Fibroblast of the aortic adventitia (primary cell): ENCODE data around the gene CLEC18B. TPM values are rescaled to one million over a fixed set of nuclear protein-coding genes. Genes with fewer than 3 reads are reported as not detected.
A peak's percentile ranks its signal among the peaks of the same experiment; 100 is the strongest.
"Not testable (repeated sequence)": the region's sequence is repeated elsewhere in the genome, so short reads cannot be mapped to it uniquely, and the experiment has no call there.

Experiments used
- DNase-seq: peaks from one replicate; pipeline ENCODE4 v3.0.0-alpha.2; 2010; ENCODE audit warnings: low read depth
- H3K4me3 ChIP-seq: 2 replicates; pipeline ENCODE4 v1.5.1; 2011; ENCODE audit warnings: low read depth, mild to moderate bottlenecking, control low read depth, low read length, moderate library complexity
- total RNA-seq: library from RNA; depleted of rRNA; stranded (reverse); fragments of >200 nt; gene quantifications from 2 replicates; pipeline ENCODE4 v1.2.3, GENCODE V29; 2012; ENCODE audit warnings: low replicate concordance
- TF ChIP-seq, protein P1 (sequence below): IDR thresholded peaks from 2 replicates; pipeline ENCODE4 v1.5.1; 2011; ENCODE audit warnings: mild to moderate bottlenecking, low read length, control low read depth, inconsistent platforms; ENCODE audit not compliant: insufficient read depth

Gene CLEC18B
- total RNA-seq, result not detected in 2 replicates

DNA sequence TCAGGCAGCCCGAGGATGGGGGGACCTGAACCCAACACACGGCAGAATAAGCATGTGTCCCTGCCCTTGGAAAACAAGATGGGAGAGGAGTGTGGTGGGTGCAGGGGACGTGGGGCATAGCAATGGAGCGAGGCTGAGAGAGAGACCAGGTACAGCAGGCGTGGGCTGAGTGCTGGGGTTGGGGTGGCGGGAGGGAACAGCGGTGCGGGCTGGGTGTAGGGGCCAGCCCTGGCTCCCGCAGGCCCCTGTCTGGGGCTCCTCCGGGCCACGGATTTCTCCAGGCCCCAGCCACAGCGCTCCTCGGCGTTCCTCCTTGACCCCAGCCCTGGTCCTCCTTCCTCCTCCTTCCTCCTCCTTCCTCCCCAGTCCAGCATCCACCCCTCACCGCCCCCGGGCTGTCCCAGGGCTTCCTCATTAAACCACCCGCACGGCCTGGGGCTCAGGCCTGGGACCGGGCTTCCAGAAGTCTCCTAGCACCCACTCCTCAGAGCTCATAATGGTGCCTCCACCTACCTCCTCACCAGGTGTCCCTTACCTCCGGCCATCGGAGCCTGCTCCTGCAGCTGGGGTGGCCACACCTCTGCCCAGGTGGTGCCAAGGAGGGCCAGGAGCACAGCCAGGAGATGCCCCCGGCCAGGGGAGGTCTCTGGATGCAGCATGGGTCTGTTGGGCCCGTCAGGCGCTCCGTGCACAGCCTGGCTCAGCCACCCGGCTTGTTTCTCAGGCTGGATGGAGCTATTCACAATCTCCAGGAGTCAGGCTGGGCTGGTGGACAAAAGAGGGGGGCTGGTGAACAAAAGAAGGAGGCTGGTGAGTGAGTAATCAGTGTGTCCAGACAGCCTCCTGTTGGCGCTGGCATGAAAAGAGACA lies at the start of gene CLEC18B:
CLEC18B (minus strand) TSS at position 867 of the 870 bp plus-strand sequence; CDS start at position 659, 208 bp downstream.
- not testable (repeated sequence) for H3K4me3 ChIP-seq, DNase-seq

DNA sequence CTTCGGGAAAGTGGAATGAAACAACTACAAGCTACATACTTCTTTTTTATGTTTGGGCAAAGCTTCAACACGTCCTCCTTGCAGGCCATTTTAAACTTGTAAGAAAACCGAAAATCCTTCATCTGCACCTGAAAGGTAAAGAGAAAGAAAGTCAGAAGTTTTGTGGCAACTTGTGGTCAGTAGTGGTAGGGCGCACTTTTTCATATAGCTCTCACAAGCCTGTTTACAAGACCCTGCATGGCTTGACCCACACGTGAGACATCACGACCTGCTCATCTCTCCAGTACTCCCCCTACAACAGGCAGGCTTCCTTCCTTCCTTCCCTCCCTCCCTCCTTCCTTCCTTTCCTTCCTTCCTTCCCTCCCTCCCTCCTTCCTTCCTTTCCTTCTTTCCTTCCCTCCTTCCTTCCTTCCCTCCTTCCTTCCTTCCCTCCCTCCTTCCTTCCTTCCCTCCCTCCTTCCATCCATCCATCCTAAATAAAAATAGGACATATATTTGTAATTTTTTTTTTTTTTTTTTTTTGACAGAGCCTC lies 48.7 kb upstream of the CLEC18B start:
- H3K4me3 ChIP-seq, result no peak overlapping the region
- TF ChIP-seq, protein P1, sequence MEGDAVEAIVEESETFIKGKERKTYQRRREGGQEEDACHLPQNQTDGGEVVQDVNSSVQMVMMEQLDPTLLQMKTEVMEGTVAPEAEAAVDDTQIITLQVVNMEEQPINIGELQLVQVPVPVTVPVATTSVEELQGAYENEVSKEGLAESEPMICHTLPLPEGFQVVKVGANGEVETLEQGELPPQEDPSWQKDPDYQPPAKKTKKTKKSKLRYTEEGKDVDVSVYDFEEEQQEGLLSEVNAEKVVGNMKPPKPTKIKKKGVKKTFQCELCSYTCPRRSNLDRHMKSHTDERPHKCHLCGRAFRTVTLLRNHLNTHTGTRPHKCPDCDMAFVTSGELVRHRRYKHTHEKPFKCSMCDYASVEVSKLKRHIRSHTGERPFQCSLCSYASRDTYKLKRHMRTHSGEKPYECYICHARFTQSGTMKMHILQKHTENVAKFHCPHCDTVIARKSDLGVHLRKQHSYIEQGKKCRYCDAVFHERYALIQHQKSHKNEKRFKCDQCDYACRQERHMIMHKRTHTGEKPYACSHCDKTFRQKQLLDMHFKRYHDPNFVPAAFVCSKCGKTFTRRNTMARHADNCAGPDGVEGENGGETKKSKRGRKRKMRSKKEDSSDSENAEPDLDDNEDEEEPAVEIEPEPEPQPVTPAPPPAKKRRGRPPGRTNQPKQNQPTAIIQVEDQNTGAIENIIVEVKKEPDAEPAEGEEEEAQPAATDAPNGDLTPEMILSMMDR, result no peak
- DNase-seq, result no peak

DNA sequence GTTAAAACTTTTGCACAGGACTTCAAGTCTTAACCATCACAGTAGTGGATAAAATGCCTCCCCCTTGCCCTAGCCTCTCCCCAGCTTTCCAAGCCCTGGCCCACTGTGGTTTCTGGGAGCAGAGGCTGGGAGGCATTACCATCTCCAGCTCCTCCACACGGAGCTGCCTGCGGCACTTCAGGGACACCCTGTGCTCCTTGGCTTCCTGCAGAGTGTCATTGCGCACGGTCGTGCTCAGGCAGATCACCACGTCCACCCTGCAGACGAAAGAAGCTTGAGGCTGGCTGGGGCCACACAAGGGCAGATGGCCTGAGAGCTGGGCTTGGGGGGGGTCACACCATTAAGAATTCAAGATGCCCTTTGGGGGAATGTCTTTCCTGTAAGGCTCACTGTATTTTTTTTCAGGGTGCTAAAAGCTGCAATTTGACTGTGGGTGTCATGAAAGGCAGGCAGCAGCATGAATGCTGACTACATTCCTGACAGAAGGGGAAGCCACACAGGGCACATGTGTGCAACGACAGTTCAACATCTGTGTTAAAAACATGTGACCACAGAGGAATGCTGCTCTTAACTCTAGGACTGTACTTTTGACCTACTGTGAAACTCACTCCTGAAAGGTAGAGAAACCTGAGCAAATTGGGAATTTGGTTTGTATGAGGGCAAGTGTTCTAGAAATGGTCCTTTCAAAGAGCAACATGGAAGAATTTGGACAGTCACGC lies 47.7 kb upstream of the CLEC18B start:
- DNase-seq, result no peak
- no peak overlapping the region for H3K4me3 ChIP-seq
- TF ChIP-seq, protein P1, result no peak

DNA sequence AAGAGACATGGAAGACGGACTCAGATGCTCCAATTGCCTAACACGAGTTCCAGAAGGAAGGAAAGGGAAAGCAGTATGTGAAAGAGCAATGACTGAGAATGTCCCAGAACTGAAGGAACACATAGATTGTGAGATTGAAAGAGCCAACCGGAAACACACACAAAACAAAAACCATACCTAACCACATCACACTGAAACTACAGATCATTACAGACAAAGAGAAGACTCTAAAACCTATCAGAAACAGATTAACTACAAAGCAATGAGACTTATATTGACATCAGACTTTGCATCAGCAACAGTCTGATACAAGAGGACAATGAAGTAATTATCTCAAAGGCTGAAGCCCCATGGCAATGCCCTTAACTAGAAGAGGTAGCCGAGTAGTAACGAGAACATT lies 45.6 kb upstream of the CLEC18B start:
- no peak overlapping the region for H3K4me3 ChIP-seq
- TF ChIP-seq, protein P1, result no peak
- no peak for DNase-seq

DNA sequence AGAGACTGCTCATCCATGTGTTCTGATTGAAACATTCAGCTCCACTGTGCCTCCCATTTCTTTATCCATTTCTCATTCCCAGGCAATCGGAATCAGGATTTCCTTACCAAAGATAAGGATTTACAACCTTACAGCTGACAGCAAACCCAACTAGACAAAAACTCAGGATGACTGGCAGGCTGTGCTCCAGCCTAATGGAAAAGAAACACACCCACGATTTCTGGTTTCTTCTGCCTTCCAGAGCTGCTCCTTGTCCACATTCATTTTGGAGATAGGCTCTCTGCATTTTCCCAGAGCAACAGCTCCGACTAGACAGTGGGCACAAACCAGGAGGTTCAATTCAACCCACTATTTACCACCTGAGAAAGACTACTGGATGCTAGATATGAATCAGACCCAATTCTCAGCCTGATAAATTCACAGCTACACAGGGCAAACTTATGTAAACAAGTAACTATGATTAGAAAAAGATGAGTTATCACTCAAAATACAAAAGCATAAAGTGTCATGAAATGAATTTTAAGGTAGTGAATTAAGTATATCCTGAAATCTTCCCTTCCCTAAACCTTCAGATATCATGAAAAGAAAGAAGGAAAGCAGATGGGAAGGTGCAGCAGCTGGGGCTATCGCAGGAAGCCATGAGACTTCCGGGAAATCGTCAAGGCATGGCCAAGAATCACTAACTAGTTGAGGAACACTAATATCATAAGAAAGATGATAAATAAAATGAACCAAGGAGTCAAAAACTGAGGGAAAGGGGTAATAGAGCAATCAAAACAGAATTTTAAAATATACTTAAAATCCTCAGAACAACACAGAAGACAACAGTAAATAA lies 44.8 kb upstream of the CLEC18B start:
- TF ChIP-seq, protein P1, result no peak
- no peak for DNase-seq
- H3K4me3 ChIP-seq, result no peak overlapping the region

DNA sequence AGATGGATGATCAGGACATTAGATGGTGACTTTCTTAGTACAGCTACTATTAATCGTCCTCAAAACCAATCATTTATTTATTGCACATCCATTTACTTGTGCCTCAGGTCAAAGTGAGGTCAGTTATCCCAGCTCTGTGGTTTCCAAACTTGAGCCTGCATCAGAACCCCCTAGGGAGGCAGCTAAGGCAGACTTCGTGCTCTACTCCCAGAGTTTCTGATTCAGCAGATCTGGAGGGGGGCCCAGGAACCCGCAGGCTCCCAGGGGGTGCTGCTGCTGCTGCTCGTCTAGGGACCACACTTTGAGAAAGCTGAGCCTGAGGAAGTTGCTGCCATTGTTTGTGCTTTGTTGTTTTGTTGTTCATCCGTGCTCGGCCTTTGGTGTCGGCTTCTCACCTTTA lies 44.0 kb upstream of the CLEC18B start:
- DNase-seq, result peak; percentile 24
- no peak overlapping the region for H3K4me3 ChIP-seq
- TF ChIP-seq, protein P1, result no peak
